HG03521 (cell line): ENCODE results near the gene ATXN7L3B.
"Not testable (repeated sequence)": the region's sequence is repeated elsewhere in the genome, so short reads cannot be mapped to it uniquely, and the experiment has no call there.

ENCODE experiments used
- ATAC-seq: cut with Tn5 transposase; IDR thresholded peaks from one replicate; pipeline ENCODE4 v1.9.1; 2021; ENCODE audit warnings: mild to moderate bottlenecking, moderate library complexity; ENCODE audit not compliant: unreplicated experiment

ATXN7L3B gene, protein sequence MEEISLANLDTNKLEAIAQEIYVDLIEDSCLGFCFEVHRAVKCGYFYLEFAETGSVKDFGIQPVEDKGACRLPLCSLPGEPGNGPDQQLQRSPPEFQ

DNA sequence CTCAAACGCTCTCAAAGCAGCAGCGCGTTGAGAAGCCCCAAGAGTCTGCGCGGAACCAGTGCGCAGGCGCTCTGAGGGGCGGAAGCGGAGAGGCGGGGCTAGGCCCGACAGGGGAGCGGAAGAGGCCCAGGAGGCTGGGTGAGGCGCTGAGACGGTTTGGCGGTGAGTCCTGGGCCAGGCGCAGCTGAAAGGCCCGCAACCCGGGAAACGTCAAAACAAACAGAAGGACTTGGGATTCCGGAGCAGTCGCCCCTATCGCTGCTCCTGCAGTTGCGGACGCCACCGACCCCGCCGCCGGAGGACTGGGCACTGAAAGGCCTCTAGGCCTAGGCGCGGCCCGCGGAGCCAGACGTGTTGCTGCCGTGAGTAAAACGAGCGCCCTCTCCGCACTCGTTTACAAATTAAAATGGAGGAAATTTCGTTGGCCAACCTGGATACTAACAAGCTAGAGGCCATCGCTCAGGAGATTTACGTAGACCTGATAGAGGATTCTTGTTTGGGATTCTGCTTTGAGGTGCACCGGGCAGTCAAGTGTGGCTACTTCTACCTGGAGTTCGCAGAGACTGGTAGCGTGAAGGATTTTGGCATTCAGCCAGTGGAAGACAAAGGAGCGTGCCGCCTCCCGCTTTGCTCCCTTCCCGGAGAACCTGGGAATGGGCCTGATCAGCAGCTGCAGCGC is at the start of gene ATXN7L3B:
TSS of gene ATXN7L3B (plus strand) at position 129 of the 679 bp plus-strand sequence. CDS start at position 407, 278 bp downstream.
- ATAC-seq: peak; percentile 96

DNA sequence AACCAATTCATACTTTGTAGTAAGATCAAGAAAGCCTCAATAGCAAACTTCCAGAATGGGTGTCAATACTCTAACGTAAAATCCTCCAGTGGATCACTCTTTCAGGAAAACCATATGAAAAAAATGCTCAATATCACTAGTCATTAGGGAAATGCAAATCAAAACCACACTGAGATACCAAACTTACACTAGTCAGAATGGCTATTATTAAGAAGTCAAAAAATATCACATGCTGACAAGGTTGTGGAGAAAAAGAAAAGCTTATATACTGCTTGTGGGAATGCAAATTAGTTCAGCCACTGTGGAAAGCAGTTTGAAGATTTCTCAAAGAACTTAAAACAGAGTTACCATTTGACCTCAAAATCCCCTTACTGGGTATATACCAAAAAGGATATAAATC is 49.5 kb upstream of the ATXN7L3B start:
- ATAC-seq: no peak

DNA sequence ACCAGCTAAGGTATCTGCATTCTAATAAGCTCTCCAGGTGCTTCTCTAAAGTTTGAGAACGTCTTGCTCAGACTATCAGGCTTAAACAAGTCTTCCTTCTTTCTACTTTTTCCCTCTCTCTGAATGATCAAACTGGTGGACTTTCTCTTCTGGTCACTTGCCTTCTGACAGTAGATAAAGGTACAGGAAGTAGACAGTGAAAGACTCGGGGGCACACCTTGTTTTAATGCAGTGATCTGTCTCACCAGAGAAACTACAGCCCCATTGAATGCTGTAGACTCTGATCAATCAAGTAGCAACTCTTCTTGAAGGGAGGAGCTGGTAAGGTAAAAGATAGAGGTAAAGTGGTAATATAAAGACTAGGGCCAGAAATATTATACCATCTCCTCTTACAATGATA is 48.1 kb upstream of the ATXN7L3B start:
- ATAC-seq: no peak

DNA sequence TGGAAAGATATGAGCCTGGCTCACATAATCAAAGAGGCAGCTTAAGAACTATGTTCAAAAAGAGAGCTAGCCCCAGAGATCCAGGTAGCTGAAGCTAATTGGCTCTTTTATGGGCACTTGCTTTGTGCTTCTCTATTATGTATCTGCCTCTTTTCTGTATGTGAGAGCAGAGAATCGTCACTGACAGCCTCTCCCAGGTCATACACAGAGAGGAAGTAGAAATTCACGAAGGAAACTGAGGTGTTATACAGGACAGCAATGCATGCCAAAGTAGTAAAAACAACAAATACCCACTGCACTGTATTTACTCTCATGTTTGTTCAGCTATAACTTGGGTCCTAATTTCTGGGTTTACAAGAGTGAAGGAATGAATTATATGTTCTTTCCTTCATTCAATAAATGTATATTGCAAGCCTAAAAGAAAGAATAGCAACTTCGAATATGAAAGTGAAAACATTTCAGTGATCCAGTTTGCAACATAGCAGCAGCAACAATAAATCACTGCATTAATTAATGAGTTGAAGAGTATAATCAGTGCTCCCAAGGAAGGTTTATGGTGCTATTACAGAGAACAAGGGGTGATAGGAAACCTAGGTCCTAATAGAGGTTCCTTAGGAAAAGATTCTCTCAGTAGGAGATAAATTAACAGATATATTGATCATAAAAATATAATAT is 47.1 kb upstream of the ATXN7L3B start:
- peak; percentile 77 for ATAC-seq

DNA sequence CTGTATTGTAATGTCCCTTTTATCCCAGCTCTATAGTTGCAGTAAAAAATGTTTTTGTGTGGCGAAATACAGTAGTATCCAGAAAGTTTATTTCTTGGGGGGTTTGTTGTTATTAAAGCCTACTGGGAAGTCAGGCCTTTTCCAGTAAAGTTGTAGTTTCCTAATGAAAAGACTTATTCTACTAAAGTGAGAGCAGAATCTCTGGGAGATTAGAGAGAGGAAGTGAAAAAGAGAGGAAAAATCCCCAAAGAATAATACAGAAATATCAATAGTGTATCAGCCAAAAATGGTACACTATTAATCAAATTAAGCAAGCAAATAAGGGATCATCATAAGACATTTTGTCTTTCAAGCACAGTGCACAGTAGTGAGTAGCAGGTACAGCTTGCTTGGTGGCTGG is 46.3 kb upstream of the ATXN7L3B start:
- ATAC-seq: no peak

DNA sequence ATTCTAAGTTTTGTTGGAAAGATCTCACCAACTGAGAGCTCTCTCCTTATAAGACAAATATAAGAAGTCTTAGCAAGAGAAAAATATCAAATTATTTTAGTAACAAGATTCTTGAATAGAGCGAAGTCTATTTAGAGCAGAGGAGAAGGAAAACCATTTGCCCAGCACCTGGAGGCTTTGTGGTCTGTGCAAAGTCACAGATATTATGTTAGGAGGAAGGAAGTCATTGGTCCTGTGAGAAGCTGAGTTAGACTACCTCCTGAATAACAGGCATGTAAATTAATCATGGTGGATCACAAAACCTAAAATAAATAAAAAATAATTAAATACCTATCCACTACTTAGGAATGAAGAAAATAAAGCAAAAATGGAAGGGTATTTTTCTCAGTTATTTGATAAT is 38.4 kb upstream of the ATXN7L3B start:
- ATAC-seq: no peak

DNA sequence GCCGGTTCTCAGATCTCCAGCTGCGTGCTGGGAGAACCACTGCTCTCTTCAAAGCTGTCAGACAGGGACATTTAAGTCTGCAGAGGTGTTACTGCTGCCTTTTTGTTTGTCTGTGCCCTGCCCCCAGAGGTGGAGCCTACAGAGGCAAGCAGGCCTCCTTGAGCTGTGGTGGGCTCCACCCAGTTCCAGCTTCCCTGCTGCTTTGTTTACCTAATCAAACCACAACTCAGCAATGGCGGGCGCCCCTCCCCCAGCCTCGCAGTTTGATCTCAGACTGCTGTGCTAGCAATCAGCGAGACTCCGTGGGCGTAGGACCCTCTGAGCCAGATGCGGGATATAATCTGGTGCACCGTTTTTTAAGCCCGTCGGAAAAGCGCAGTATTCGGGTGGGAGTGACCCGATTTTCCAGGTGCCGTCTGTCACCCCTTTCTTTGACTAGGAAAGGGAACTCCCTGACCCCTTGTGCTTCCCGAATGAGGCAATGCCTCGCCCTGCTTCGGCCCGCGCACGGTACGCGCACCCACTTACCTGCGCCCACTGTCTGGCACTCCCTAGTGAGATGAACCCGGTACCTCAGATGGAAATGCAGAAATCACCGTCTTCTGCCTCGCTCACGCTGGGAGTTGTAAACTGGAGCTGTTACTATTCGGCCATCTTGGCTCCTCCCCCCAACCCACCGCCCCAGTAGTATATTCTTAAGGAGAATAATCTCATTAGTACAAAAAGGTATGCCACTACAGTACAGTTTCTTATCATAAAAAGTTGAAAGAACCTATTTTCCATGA is 28.6 kb upstream of the ATXN7L3B start:
- not testable (repeated sequence) for ATAC-seq

DNA sequence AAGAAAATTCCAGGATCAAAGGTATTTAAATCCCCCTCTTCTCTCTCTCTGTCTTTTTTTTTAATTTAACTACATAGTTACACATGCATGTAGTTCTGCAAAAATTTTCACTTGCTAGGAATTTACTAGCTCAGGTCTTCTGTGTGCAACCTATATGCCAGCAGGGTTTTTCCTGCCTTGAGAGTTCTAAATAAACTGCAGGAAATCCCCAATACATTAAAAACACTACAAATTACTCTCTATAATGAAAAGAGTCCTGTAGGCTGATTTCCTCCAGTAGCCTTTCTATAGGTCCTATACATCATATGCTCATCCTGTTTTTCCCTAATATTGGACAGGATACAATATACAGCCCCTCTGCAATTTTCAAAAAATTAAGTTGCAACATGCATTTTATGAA is 27.7 kb upstream of the ATXN7L3B start:
- no peak for ATAC-seq

DNA sequence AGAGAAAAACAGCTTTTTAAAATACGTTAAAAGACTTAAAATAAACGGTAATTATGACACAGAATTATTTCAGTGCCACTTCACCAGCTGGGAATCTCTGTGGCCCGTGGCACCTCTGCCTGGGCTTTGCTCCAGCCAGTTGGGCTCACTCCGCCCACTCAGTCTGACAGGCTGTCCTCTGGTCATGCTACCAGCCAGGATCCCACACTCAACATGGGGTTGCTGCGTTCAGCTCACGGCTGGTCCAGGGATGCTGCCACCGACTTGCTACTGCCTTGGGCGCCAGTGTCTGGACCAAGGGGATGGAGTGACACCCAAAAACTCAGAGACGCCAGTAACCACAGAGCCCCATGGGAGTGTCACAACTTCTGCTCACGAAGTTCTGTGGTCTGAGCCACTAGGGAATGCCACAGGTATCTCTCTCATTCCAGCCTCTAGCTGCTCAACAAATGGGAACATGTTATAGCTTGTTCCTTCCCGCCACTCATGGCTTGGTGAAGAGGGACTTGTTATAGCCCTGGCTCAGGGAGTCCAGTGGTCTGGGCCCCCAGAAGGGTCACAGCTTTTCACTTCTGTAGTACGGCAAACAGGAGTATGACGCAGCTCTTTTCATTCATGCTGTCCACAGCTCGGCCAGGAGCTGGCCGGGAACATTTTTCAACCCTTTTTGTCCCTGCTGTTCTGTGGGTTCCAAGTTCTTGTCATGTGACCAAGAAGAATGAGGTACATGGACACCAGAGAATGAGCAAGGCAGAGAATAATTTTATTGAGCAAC is 23.4 kb upstream of the ATXN7L3B start:
- ATAC-seq: no peak

DNA sequence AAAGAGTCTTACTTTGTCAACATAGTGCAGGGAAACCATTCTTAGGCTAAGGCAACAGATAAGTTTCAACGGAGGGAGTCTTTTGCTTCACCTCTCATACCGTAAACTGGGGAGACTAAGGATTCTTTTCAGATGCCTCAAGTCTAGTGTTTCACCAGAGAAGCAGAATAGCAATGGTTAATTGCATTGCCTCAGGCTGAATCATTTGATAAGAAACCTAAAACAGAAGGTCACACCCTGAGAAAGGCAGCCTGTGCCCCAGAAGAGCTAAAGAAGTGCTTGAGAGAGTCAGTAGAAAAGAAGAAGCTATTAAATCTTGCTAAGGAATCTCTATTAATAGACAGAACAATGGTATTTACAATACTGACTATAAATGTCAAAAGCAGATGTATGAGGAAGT is 21.8 kb upstream of the ATXN7L3B start:
- ATAC-seq: no peak

DNA sequence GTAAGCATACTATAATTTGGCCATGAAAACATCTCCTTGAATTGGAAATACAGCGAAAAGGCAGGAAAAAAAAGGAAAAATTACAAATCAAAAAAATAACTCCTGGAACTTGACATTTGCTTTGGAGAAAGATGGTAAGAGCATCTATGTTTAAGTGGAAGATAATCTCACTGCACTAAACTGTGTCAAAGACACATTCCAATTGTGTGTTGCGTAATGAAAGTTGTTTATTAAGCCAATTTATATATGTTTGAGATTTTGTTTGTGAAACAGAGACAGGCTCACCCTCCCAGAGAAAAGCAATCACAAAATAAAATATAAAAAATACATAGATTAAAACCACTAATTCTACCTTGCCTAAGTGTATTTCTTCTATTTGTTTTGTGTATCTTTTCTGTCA is 11.1 kb upstream of the ATXN7L3B start:
- no peak for ATAC-seq

DNA sequence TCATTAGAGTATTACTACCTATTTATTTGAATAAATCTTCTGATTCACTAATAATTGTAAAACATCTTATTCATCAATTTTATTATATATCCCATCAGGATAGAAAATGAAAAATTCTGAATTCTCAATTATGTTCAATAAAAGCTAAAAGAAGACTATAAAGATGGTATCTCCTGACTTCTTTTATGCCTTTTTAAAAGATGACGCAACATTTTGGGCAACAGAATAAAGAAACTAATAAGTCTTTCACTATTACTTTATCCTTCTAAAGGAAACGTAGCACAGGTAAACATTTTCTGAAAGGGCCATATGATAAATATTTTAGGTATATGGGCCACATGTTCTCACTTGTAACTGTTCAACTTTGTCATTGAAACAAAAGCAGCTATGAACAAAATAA is 10.1 kb upstream of the ATXN7L3B start:
- no peak for ATAC-seq

DNA sequence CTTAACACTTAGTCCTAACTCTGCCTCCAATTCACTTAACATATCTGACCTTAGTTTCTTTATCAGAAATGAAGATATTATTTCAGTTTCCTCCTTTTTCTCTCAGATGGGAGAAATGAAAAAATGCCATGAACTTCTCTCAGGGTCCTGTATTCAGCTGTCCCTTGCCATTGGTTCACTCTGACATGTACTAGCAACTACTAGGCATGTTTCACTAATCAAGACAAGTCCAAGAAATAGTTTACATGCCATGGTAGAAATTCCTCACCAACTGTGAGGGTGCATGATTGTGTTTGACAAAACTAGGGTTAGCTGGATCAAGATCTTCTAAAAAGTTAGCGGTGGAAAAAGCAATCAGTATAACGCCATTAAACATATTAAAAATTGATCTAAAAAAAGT is 7.0 kb upstream of the ATXN7L3B start:
- no peak for ATAC-seq

DNA sequence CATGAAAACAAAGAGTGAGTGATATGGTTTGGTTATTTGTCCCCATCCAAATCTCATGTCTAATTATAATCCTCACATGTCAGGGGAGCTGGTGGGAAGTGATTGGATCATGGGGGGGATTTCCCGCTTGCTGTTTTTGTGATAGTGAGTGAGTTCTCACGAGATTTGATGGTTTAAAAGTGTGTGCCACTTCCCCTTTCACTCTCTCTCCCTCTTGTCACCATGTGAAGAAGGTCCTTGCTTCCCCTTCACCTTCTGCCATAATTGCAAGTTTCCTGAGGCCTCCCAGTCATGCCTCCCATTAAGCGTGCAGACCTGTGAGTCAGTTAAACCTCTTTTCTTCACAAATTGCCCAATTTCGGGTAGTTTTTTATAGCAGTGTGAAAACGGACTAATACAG is 2.1 kb upstream of the ATXN7L3B start:
- no peak for ATAC-seq

DNA sequence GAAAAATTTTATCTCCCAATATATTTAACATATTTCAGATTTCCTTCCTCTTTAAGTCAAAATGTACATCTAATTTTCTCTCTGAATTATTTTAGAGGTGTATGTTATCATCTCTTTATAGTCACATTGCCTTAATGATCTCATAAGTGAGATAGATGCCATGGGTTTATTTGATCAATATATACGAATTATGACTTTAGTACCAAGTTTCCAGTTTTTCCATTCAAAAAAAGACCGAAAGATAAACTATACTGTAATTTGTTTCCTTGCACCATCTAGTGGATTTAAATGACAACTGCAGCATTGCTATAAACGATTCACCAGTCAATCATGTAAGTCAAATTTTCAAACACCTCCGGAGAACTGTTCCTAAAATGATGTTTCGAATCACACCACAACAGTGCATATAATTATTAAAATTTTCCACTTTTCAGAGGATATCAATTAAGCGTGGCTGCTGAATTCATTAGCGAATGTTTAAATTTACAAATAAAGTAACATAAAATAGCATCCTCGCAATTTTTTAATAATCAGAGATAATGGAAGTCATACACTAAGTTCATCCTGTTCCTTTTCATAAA is 419 bp upstream of the ATXN7L3B start:
- ATAC-seq: peak; percentile 42

DNA sequence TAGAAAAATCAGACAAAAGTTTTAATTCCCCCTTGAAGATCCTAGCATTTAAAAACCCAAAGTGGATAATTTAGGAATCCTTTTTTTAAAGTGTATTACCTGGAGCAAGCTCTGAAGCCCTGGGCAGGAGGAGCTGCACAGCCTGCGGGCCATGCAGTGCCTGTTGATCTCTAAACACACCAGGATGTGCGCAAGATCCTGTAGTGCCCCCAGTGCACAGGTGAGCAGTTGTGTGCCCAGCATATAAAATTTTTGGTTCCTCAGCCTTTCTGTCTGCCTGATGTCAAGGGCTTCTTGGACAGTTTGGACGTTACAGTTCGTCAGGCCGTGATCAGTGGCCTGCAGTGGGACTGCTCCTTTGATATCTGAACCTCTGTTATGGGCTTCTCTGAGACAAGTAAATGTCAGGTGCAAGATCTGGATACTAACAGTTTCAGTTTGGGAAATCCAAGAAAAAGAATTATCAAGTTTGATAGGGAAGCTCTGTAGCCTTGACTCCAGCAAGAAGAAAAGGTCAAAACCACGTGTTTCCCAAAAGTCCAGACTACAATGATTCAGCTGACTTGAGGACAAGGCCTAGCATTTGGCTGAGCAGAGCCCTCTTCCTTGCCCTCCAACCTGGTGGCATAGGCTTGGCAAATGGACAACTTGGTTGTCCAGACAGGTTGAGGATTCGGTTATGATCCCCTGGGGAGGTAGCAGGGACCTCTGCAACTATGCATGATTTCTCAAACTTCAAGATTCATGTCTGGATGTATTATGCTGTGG is 1.0 kb downstream of the ATXN7L3B start:
- ATAC-seq: peak; percentile 17

DNA sequence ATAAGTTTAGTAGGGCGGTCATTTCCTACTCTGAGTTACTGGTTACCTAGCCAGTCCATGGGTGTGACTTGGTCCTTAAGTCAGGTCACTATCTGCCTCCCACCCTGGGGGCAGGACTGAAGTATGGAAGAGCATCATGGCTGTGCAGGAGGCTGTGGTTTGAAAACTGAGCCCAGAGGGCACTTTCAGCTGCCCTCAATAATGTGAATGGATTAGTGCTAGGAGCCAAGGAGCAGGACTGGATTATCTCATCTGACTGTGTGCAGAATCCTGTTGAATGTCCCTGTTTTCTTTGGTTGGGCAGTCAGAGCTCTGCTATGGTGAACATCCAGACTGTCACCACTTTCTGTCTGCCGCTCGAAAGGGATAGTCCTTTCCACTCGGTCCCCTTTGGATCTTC is 1.6 kb downstream of the ATXN7L3B start:
- no peak for ATAC-seq

DNA sequence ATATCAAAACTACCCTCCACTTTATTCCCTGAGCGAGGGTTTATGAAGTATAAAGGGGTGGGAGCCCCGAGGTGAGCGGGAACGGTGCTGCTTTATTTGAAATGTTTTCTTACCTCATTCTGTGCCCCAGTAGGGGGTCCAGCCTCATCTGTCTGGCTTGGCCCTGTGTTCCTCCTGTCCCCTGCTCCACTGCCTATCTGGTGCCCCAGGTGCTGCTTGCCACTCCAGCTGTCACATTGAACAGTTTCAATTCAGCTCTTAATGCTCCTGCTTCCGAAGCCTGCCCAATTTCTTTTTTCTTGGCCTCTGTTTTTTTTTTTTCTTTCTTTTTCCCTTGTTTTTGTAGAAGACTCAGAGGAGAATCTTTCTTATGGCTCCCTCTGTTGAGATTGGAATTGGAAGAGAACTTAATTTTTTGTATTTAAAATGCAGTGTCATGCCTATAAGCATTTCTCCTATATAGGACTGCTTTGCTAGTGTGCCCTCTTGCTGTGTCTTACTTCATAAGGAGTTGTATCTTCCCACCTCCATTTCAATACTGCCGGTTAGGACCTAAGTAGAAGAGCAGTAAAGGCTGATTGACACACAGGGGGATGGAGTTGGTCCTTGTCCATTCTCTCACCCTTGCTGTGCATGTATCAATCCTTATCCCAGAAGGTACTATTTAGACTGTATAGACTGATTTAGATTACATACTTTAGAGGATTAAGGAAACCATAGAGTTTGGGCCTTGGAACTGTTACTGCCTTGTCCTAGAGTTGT is 2.3 kb downstream of the ATXN7L3B start:
- ATAC-seq: no peak

DNA sequence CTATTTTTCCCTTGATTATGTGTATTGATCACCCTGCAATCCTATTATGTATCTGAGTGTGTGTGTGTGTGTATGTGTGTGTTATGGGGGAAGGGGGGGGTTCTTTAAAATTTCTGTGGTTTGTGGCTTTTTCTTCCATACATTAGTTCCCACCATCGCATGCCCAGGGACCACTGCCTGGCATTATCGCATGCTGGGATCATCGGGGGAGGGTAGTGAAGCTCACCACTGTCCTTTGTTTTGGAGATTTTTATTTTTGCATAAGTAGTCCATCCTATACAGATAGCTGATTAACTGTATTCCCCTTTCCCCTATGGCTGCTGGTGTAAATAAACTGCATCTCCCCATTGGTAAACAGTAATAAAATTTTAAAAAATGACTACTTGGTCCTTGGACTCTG is 3.4 kb downstream of the ATXN7L3B start:
- no peak for ATAC-seq
